ENCODE results near the gene TRPV2.

The TRPV2 gene

GRCh38 chr17:16475179-16475704, 59.9 kb downstream of the TRPV2 start:
- no peak for DNase-seq (ENCODE audit: low spot score)
- TF ChIP-seq, protein P1, sequence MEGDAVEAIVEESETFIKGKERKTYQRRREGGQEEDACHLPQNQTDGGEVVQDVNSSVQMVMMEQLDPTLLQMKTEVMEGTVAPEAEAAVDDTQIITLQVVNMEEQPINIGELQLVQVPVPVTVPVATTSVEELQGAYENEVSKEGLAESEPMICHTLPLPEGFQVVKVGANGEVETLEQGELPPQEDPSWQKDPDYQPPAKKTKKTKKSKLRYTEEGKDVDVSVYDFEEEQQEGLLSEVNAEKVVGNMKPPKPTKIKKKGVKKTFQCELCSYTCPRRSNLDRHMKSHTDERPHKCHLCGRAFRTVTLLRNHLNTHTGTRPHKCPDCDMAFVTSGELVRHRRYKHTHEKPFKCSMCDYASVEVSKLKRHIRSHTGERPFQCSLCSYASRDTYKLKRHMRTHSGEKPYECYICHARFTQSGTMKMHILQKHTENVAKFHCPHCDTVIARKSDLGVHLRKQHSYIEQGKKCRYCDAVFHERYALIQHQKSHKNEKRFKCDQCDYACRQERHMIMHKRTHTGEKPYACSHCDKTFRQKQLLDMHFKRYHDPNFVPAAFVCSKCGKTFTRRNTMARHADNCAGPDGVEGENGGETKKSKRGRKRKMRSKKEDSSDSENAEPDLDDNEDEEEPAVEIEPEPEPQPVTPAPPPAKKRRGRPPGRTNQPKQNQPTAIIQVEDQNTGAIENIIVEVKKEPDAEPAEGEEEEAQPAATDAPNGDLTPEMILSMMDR (IDR thresholded peaks at IDR 0.05; ENCODE audit: borderline replicate concordance, control extremely low read depth, extremely low read depth, insufficient read depth, missing control alignments): no peak
- in situ Hi-C loops (cut with MboI; ENCODE audit: low sequenced_read_pairs, unreplicated experiment): no loop called here

DNA sequence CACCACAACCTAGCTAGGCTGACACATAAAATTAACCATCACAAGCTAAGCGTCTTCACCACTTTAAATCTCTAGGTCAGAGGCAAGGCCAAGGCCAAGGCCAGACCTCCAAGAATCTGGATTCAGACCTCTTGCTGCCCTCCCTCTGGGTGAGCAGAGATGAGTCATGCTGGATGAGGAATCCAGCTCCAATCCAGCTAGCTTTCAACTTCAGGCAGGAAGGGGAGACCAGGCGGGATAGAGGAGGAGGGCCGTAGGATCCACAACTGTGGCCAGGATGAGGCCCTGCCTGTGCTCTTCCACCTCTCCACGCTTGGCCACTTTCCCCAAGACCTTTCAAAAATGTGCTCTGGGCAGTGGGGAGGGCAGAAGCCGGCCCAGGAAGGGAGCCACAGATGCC, 61.9 kb downstream of the TRPV2 start:
- in situ Hi-C loops (cut with MboI; ENCODE audit: low sequenced_read_pairs, unreplicated experiment): no loop called here
- TF ChIP-seq, protein P1 (IDR thresholded peaks at IDR 0.05; ENCODE audit: borderline replicate concordance, control extremely low read depth, extremely low read depth, insufficient read depth, missing control alignments): no peak

GRCh38 chr17:16477666-16478065, 62.3 kb downstream of the TRPV2 start:
- in situ Hi-C loops (cut with MboI; ENCODE audit: low sequenced_read_pairs, unreplicated experiment): no loop called here
- DNase-seq (ENCODE audit: low spot score): no peak
- TF ChIP-seq, protein P1 (IDR thresholded peaks at IDR 0.05; ENCODE audit: borderline replicate concordance, control extremely low read depth, extremely low read depth, insufficient read depth, missing control alignments): no peak

More for the DNA sequence above, 61.9 kb downstream of the TRPV2 start:
- DNase-seq (ENCODE audit: low spot score): no peak

DNA sequence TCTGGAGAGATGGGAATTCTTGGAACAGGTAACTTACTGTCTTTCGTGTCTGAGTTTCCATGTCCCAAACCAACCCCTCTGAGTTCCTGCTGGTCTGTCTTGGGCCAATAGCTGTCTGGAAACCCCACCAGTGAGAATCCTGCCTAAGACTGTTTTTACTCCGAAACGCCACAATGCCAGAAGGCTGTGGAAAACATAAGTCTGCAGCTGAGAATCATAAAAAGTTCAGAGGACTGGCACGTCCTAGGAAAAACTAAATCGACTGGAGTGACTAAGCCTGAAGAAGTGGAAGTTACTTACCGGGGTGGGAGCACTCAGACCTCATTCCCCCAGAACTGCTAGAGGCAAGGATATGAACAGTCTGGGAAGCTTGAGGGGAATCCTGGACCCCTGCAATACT, 63.3 kb downstream of the TRPV2 start:
- in situ Hi-C loops (cut with MboI; ENCODE audit: low sequenced_read_pairs, unreplicated experiment): no loop called here
- DNase-seq (ENCODE audit: low spot score): no peak
- TF ChIP-seq, protein P1 (IDR thresholded peaks at IDR 0.05; ENCODE audit: borderline replicate concordance, control extremely low read depth, extremely low read depth, insufficient read depth, missing control alignments): no peak

GRCh38 chr17:16479264-16479663, 63.9 kb downstream of the TRPV2 start:
- DNase-seq (ENCODE audit: low spot score): no peak
- in situ Hi-C loops (cut with MboI; ENCODE audit: low sequenced_read_pairs, unreplicated experiment): no loop called here
- TF ChIP-seq, protein P1 (IDR thresholded peaks at IDR 0.05; ENCODE audit: borderline replicate concordance, control extremely low read depth, extremely low read depth, insufficient read depth, missing control alignments): no peak

DNA sequence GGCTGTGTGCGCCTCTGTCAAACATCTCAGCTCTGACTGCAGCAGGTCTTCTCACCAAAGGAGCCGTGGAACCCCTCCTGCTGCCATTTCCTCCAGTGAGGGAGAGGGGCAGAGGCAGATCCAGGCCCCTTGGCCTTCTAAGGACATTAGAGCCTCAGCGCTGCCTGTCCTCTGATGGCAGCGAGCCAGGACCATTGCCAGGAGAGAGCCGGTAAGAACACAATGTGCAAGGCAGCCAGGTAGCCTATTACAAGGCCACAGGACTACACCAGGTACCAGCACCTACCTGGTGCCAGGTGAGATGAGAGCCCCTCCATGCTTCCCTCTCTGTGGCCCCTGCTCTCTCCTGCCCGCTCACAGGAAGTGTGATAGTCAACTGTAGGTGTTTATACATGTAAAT, 65.6 kb downstream of the TRPV2 start:
- DNase-seq (ENCODE audit: low spot score): no peak
- TF ChIP-seq, protein P1 (IDR thresholded peaks at IDR 0.05; ENCODE audit: borderline replicate concordance, control extremely low read depth, extremely low read depth, insufficient read depth, missing control alignments): no peak
- in situ Hi-C loops (cut with MboI; ENCODE audit: low sequenced_read_pairs, unreplicated experiment): no loop called here
